K562 (cell line): ENCODE results near the gene NAGPA.

ENCODE experiments used
- BMI1 ChIP-seq: fragments of 150-350 bp; IDR thresholded peaks from 2 replicates; pipeline ENCODE4 v1.6.1; 2014; ENCODE audit warnings: low read length
- BRF2 ChIP-seq: IDR thresholded peaks from 3 replicates; pipeline ENCODE4 v1.6.1; 2011; ENCODE audit warnings: borderline replicate concordance, mild to moderate bottlenecking; ENCODE audit not compliant: insufficient read length, insufficient read depth
- CEBPB ChIP-seq: fragments of 450-650 bp; IDR thresholded peaks from 2 replicates; pipeline ENCODE4 v1.6.1; 2016; ENCODE audit warnings: missing genetic modification characterization, missing compliant biosample characterization
- CUX1 ChIP-seq: fragments of 200-800 bp; sonication (Bioruptor generic); IDR thresholded peaks from 2 replicates; pipeline ENCODE4 v1.6.1; 2016; ENCODE audit warnings: missing genetic modification characterization, missing compliant biosample characterization
- DEAF1 ChIP-seq: fragments of 450-650 bp; formaldehyde crosslinking; IDR thresholded peaks from 2 replicates; pipeline ENCODE4 v1.4.0; 2020; ENCODE audit warnings: mild to moderate bottlenecking, moderate library complexity
- EHMT2 ChIP-seq: fragments of 450-650 bp; IDR thresholded peaks from 2 replicates; pipeline ENCODE4 v1.6.1; 2018; ENCODE audit warnings: antibody characterized with exemption
- EZH2 ChIP-seq: IDR thresholded peaks from 2 replicates; pipeline ENCODE4 v1.6.1; 2012; ENCODE audit warnings: low read depth, mild to moderate bottlenecking, inconsistent platforms, low read length, borderline replicate concordance
- FOXO4 ChIP-seq: fragments of 450-650 bp; formaldehyde crosslinking; IDR thresholded peaks from 2 replicates; pipeline ENCODE4 v1.4.0; 2020; ENCODE audit warnings: mild to moderate bottlenecking, moderate library complexity
- HMGXB4 ChIP-seq: sonication (generic); formaldehyde crosslinking; IDR thresholded peaks from 2 replicates; pipeline ENCODE4 v1.8.1; 2023; ENCODE audit warnings: mild to moderate bottlenecking, missing genetic modification reagents
- MXI1 ChIP-seq: IDR thresholded peaks from 2 replicates; pipeline ENCODE4 v1.6.1; 2011; ENCODE audit warnings: low read depth, mild to moderate bottlenecking, improper control_type of control experiment, low read length
- STAG1 ChIP-seq: sonication (generic); formaldehyde crosslinking; IDR thresholded peaks from 2 replicates; pipeline ENCODE4 v1.5.0; 2020; ENCODE audit warnings: missing genetic modification reagents, borderline replicate concordance
- ZNF518B ChIP-seq: fragments of 250-450 bp; sonication (Bioruptor Pico); IDR thresholded peaks from 2 replicates; pipeline ENCODE4 v1.5.0; 2021; ENCODE audit warnings: mild to moderate bottlenecking, moderate library complexity

GRCh38 chr16:5077304-5077703, 43.6 kb upstream of the NAGPA start:
- no peak for TF ChIP-seq EZH2
- TF ChIP-seq ZNF518B (CRISPR knock-in tag), result no peak
- TF ChIP-seq FOXO4, result no peak
- no peak for TF ChIP-seq BRF2
- no peak for TF ChIP-seq CEBPB
- no peak for TF ChIP-seq STAG1
- TF ChIP-seq HMGXB4 (CRISPR knock-in tag), result no peak
- no peak for TF ChIP-seq BMI1
- no peak for TF ChIP-seq MXI1
- TF ChIP-seq DEAF1 (CRISPR knock-in tag), result no peak
- TF ChIP-seq CUX1 (CRISPR knock-in tag), result no peak
- TF ChIP-seq EHMT2, result no peak
